Stomach (tissue), 9 donors: ENCODE measurements around the gene COL23A1. TPM values are rescaled to one million over a fixed set of nuclear protein-coding genes. Genes with fewer than 3 reads are reported as not detected.
"Not testable (repeated sequence)": the region's sequence is repeated elsewhere in the genome, so short reads cannot be mapped to it uniquely, and the experiment has no call there.

Experiments
- DNase-seq, 2 donors: peaks; one replicate each; pipeline versions ENCODE4 v3.0.0 to v3.0.0-alpha.2; 2013 to 2019
- H3K27ac ChIP-seq, 5 donors: fragments of 200-600 bp in 4 of 5; sonication (generic) in 4 of 5; one replicate each; pipeline ENCODE4 v1.5.1; 2013 to 2019; ENCODE audit warnings: mild to moderate bottlenecking in 1 of 5, moderate library complexity in 1 of 5
- H3K27me3 ChIP-seq, 3 donors: fragments of 200-600 bp; sonication (generic); one replicate each; pipeline ENCODE4 v1.5.1; 2017 to 2019; ENCODE audit warnings: mixed run types in 1 of 3
- H3K36me3 ChIP-seq, 4 donors: fragments of 200-600 bp; sonication (generic); 1 replicate in 3 of 4; 2 replicates in 1 of 4; pipeline ENCODE4 v1.5.1; 2016 to 2019
- H3K4me1 ChIP-seq, 4 donors: fragments of 200-600 bp; sonication (generic); one replicate each; pipeline ENCODE4 v1.5.1; 2016 to 2019
- H3K4me3 ChIP-seq, 4 donors: fragments of 200-600 bp; sonication (generic) in 3 of 4; one replicate each; pipeline ENCODE4 v1.5.1; 2016 to 2019; ENCODE audit warnings: mild to moderate bottlenecking in 1 of 4
- H3K9me3 ChIP-seq, 4 donors: fragments of 200-600 bp; sonication (generic); one replicate each; pipeline ENCODE4 v1.5.1; 2016 to 2019
- EP300 ChIP-seq: sonication (generic); formaldehyde crosslinking; IDR thresholded peaks from one replicate; pipeline ENCODE4 v1.6.1; 2017; ENCODE audit warnings: antibody characterized with exemption
- POLR2A ChIP-seq, 4 donors: fragments of 450-650 bp; IDR thresholded peaks; one replicate each; pipeline ENCODE4 v1.6.1; 2016; ENCODE audit warnings: antibody characterized with exemption in 4 of 4, control low read depth in 2 of 4, mild to moderate bottlenecking in 1 of 4, moderate library complexity in 1 of 4
- POLR2AphosphoS5 ChIP-seq, 3 donors: sonication (generic); formaldehyde crosslinking; IDR thresholded peaks; one replicate each; pipeline ENCODE4 v1.6.1; 2016; ENCODE audit warnings: antibody characterized with exemption in 3 of 3
- WGBS, 5 donors: extraction: QIAGEN DNeasy Blood & Tissue Kit in 3 of 5; methylation state at CpG; one replicate each; pipeline versions ENCODE4 v1.1.5 to v1.1.7; 2013 to 2018; 5-methylcytosine and 5-hydroxymethylcytosine counted together
- intact Hi-C: fragments of 100-400 bp; cut with DNase I; formaldehyde crosslinking; loops from one replicate; pipeline ENCODE4 v1.15.1; 2023; ENCODE audit warnings: low total_unique reads
- polyA plus RNA-seq, 3 donors: library from polyadenylated mRNA; stranded (reverse); fragments of 200-250 nt; gene quantifications; one replicate each; pipeline ENCODE4 v1.2.3, GENCODE V29; 2013
- total RNA-seq, 5 donors: library from RNA; depleted of rRNA; stranded (reverse); fragments of >200 nt; gene quantifications; one replicate each; pipeline versions ENCODE4 v1.1.0 to v1.2.3, GENCODE V29; 2014 to 2016
- TF ChIP-seq, protein P1 (sequence below), 7 experiments: fragments of 450-650 bp in 4 of 7; fragments of 200-600 bp in 3 of 7; sonication (generic) in 3 of 7; IDR thresholded peaks; one replicate each; pipeline ENCODE4 v1.5.1; 2016 to 2019; ENCODE audit warnings: antibody characterized with exemption in 7 of 7, control low read depth in 2 of 7, mild to moderate bottlenecking in 1 of 7
- donor health status: healthy with polysubstance abuse.
- donor health status: Bipolar disorder and iron deficiency.
- donor health status: healthy.

Gene COL23A1
- total and polyA plus RNA-seq, 8 donors = under 0.01 to 7.0 (median 1.4) TPM

DNA sequence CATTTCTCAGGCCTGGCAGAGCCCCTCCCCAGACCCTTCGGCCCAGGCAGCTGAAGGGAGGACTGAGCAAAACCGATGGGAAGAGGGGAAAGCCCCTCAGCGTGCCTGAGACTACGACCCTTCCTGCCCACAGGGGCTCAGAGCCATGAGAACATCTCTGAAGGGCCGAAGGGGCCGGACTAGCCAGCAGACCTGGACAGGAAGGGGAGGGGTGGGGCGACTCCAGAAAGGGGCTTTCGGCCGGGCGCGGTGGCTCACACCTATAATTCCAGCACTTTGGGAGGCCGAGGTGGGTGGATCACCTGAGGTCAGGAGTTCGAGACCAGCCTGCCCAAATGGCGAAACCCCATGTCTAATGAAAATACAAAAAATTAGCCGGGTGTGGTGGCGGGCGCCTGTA, 271.8 kb downstream of the COL23A1 start:
- TF ChIP-seq POLR2A (IDR thresholded peaks at IDR 0.05) (no peak), POLR2AphosphoS5 (IDR thresholded peaks at IDR 0.05) (no peak), EP300 (no peak)
- TF ChIP-seq, protein P1, sequence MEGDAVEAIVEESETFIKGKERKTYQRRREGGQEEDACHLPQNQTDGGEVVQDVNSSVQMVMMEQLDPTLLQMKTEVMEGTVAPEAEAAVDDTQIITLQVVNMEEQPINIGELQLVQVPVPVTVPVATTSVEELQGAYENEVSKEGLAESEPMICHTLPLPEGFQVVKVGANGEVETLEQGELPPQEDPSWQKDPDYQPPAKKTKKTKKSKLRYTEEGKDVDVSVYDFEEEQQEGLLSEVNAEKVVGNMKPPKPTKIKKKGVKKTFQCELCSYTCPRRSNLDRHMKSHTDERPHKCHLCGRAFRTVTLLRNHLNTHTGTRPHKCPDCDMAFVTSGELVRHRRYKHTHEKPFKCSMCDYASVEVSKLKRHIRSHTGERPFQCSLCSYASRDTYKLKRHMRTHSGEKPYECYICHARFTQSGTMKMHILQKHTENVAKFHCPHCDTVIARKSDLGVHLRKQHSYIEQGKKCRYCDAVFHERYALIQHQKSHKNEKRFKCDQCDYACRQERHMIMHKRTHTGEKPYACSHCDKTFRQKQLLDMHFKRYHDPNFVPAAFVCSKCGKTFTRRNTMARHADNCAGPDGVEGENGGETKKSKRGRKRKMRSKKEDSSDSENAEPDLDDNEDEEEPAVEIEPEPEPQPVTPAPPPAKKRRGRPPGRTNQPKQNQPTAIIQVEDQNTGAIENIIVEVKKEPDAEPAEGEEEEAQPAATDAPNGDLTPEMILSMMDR (IDR thresholded peaks at IDR 0.05) = no peak
- Histone ChIP-seq H3K27ac (no peak overlapping the region), H3K36me3 (no peaks in the 10 kb centered on the region), H3K9me3 (no peaks in the 10 kb centered on the region), H3K4me1 (no peaks in the 10 kb centered on the region), H3K4me3 (no peak overlapping the region), H3K27me3 (no peaks in the 10 kb centered on the region)
- 89 to 96% (median 93%) methylated on average over 14 to 17 of the region's 17 CpGs for WGBS, 5 donors
- no peak for DNase-seq
- intact Hi-C loops = no loop called here

DNA sequence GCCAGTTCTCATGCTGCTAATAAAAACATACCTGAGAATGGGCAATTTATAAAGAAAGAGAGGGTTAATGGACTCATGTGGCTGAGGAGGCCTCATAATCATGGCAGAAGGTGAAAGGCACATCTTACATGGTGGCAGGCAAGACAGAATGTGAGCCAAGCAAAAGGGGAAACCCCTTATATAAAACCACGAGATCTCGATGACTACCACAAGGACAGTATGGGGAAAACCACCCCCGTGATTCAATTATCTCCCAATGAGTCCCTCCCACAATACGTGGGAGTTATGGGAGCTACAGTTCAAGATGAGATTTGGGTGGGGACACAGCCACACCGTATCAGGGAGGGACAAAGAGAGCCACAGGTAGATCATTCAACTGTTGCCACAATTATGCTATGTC, 272.5 kb downstream of the COL23A1 start:
- H3K27me3 ChIP-seq, DNase-seq, H3K36me3 ChIP-seq, H3K4me1 ChIP-seq, H3K9me3 ChIP-seq, intact Hi-C loops, H3K4me3 ChIP-seq, H3K27ac ChIP-seq: not testable (repeated sequence)
- 82 to 88% (median 87%) methylated on average over 5 of the region's 5 CpGs for WGBS, 5 donors

DNA sequence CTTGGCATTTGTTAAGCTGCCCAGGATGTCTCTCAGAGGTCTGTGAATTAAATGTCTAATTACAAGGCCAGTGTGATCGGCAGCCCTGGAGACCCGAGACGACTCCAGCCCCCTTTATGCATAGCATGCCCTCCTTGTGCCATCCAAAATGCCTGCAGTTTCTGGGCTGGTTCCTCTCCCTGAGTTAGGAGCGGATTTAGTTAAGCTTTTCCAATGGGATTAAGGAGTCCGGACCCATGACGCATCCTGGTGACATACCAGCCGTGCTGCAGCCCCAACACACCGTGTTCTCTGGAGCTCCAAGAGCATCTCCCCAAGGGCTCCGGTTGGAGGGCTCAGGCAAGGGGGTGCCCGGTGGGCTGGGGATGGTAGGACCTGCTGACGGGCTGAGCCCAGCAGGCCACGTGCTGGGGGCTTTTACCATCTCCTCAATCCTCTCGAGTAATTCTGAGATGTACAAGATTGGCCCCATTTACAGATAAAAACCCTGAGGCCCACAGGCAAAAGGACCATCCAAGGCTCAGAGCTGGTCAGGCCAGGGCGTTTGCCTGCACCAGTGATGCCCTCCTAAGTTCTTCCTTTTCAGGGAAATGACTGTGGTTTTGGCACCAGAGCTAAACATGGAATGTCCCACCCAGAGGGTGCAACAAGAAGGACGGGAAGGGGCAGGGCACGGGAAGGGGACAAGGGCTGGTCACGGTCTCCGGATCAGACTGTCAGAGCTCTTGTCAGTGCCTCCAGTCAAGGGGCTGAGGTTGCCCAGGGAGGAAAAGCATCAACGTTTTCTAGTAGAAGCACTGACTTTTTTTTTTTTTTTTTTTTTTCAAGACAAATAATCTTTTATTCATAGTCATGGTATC, 275.0 kb downstream of the COL23A1 start:
- H3K9me3 ChIP-seq = no peaks in the 10 kb centered on the region
- no peak overlapping the region for H3K4me3 ChIP-seq
- intact Hi-C loops = no loop called here
- peaks cover 0 to 6% (median 5%) of the 10 kb centered on the region in 4 donors for H3K4me1 ChIP-seq
- 86 to 91% (median 88%) methylated on average over 13 to 19 of the region's 19 CpGs for WGBS, 5 donors
- no peak overlapping the region for H3K27ac ChIP-seq
- no peak for DNase-seq
- TF ChIP-seq POLR2AphosphoS5 (IDR thresholded peaks at IDR 0.05) (no peak), POLR2A (IDR thresholded peaks at IDR 0.05) (no peak)
- H3K27me3 ChIP-seq = no peaks in the 10 kb centered on the region
- H3K36me3 ChIP-seq = no peaks in the 10 kb centered on the region

DNA sequence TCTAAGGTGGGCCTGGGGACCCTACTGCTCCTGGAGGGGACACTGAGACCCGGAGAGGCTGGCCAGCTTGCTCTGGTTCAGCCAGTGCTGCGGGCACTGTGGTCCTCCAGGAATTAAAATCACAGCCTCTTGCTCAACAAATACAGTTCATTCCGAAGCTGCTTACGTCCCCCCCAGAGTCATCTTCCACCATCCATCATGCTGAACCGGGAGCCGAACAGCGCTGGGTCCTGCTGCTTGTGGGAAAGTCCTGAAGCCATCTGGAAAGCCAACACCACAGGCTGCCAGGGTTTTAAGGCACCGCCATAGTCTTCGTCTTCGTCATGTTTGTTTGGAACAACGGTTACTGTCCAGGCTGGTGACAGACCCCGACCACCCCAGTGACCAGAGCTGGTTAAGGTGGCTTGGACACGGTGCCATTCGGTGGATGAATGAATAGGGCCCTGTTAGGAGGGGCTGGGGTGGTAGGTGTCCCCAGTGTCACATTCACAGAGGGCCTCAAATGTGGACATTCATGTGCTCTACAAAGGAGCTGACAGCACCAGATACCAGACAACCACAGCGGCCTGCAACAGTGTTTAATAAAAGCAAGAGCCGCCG, 276.0 kb downstream of the COL23A1 start:
- no peak for DNase-seq
- Histone ChIP-seq H3K27ac (no peak overlapping the region), H3K4me1 (peaks cover 0 to 6% (median 5%) of the 10 kb centered on the region in 4 donors), H3K36me3 (no peaks in the 10 kb centered on the region), H3K9me3 (no peaks in the 10 kb centered on the region), H3K4me3 (no peak overlapping the region), H3K27me3 (no peaks in the 10 kb centered on the region)
- intact Hi-C loops = no loop called here
- WGBS, 5 donors = 69 to 96% (median 84%) methylated on average over 11 to 17 of the region's 17 CpGs
- TF ChIP-seq POLR2A (IDR thresholded peaks at IDR 0.05) (no peak), EP300 (no peak), POLR2AphosphoS5 (IDR thresholded peaks at IDR 0.05) (no peak)
- TF ChIP-seq, protein P1 (IDR thresholded peaks at IDR 0.05) = no peak

DNA sequence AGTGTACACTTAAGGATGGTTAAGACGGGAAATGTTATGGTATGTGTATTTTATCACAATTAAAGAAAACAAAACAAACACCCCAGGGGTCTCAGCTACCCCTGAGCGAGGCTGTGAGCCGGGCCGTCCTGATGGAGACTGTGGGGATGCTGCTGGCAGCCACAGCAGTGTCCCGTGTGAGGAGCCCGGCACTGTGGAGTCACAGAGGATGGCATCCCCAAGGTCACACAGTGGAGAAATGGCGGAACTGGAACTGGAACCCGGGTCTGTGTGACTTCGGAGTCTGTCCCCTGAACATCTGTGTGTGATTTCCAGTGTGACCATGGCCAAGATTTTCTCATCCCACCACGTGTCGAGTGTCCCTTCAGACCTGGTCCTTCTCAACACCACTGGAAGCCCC, 276.9 kb downstream of the COL23A1 start:
- no peak for TF ChIP-seq POLR2A (IDR thresholded peaks at IDR 0.05)
- no peak for TF ChIP-seq EP300
- no peak for TF ChIP-seq POLR2AphosphoS5 (IDR thresholded peaks at IDR 0.05)
- TF ChIP-seq, protein P1 (IDR thresholded peaks at IDR 0.05) = no peak
- no peaks in the 10 kb centered on the region for H3K36me3 ChIP-seq
- peaks cover 0 to 6% (median 5%) of the 10 kb centered on the region in 4 donors for H3K4me1 ChIP-seq
- no peaks in the 10 kb centered on the region for H3K27me3 ChIP-seq
- no peak for DNase-seq
- H3K27ac ChIP-seq = peak overlapping the region in 1 of 5 donors; percentile 60
- WGBS, 5 donors = 92 to 95% (median 94%) methylated on average over 11 of the region's 11 CpGs
- no peak overlapping the region for H3K4me3 ChIP-seq
- H3K9me3 ChIP-seq = no peaks in the 10 kb centered on the region
- intact Hi-C loops = no loop called here
